ENCODE data around the gene GPD1.

Gene GPD1

GRCh38 chr12:50103767-50104321 is at the start of gene GPD1:
Gene GPD1, plus strand, starts transcription at chr12:50104008. Its CDS starts 43 bp downstream, at chr12:50104051.
- no peak for TF ChIP-seq CTCF (IDR thresholded peaks at IDR 0.05; ENCODE audit: borderline replicate concordance, insufficient read depth, low read depth, low read length)
- H3K4me3 ChIP-seq (ENCODE audit: low read depth, low read length): no peak within 1 kb of the TSS

GRCh38 chr12:50055831-50056638 is 47.8 kb upstream of the GPD1 start:
- TF ChIP-seq CTCF (IDR thresholded peaks at IDR 0.05; ENCODE audit: borderline replicate concordance, insufficient read depth, low read depth, low read length): peak; percentile 96
- H3K4me3 ChIP-seq (ENCODE audit: low read depth, low read length): no peak overlapping the region

- TF ChIP-seq CTCF (IDR thresholded peaks at IDR 0.05; ENCODE audit: borderline replicate concordance, insufficient read depth, low read depth, low read length): no peak
- no peak overlapping the region for H3K4me3 ChIP-seq (ENCODE audit: low read depth, low read length)
Measured at GRCh38 chr12:50056639-50056976, 47.2 kb upstream of the GPD1 start.

GRCh38 chr12:50057000-50057841 is 46.6 kb upstream of the GPD1 start, which contains the start of gene ASIC1:
Gene ASIC1, plus strand, starts transcription at chr12:50057596. Its CDS starts 1,171 bp downstream, at chr12:50058767.
- no peak for TF ChIP-seq CTCF (IDR thresholded peaks at IDR 0.05; ENCODE audit: borderline replicate concordance, insufficient read depth, low read depth, low read length)

GRCh38 chr12:50057896-50058670 is 45.7 kb upstream of the GPD1 start:
- peak overlapping the region; percentile 56 for H3K4me3 ChIP-seq (ENCODE audit: low read depth, low read length)
- no peak for TF ChIP-seq CTCF (IDR thresholded peaks at IDR 0.05; ENCODE audit: borderline replicate concordance, insufficient read depth, low read depth, low read length)

More at GRCh38 chr12:50057000-50057841, 46.6 kb upstream of the GPD1 start, which contains the start of gene ASIC1:
- peak within 1 kb of the TSS; percentile 56 for H3K4me3 ChIP-seq (ENCODE audit: low read depth, low read length)

- no peak overlapping the region for H3K4me3 ChIP-seq (ENCODE audit: low read depth, low read length)
- no peak for TF ChIP-seq CTCF (IDR thresholded peaks at IDR 0.05; ENCODE audit: borderline replicate concordance, insufficient read depth, low read depth, low read length)
Measured at GRCh38 chr12:50058743-50059312, 45.0 kb upstream of the GPD1 start.
